GM19438 (cell line): ENCODE results near the gene C12orf75.
"Not testable (repeated sequence)": the region's sequence is repeated elsewhere in the genome, so short reads cannot be mapped to it uniquely, and the experiment has no call there.

Source experiments
- ATAC-seq: cut with Tn5 transposase; IDR thresholded peaks from one replicate; pipeline ENCODE4 v1.9.1; 2021; ENCODE audit warnings: low read depth; ENCODE audit not compliant: unreplicated experiment

The C12orf75 gene

DNA sequence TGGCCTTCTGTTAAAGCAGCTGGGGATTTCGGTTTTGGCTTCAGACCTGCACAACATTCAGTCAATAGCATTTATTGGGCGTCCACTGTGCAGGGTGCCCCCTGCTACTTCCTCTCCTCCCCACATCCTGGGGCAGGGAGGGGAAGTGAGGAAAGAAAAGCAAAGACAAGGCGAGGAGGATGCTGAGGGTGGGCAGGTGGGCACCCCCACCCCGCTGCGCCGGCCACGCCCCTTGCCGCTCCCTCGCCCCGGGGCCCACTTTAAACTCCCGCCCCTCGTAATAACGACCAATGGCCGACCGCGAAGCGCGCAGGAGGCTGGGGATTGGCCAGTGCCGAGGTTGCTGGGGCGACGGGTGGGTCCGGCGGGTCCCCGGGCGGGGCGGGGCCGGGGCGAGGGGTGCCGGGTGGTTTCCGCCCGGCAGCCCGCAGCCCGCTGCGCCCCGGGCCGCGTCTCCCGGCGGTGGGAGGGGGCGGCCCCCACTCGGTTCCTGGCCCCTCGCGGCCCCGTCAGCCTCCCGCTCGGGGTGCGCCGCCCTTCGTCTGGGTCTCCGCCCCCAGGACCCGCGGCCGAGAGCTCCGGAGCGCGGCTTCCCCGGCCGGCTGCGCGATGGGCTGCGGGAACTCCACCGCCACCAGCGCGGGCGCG is at the start of gene C12orf75:
C12orf75 (plus strand) TSS at position 409 of the 648 bp plus-strand sequence; CDS start at position 610, 201 bp downstream.
- ATAC-seq: peak; percentile 72

GRCh38 chr12:105280966-105281693 is 49.4 kb upstream of the C12orf75 start:
- no peak for ATAC-seq

DNA sequence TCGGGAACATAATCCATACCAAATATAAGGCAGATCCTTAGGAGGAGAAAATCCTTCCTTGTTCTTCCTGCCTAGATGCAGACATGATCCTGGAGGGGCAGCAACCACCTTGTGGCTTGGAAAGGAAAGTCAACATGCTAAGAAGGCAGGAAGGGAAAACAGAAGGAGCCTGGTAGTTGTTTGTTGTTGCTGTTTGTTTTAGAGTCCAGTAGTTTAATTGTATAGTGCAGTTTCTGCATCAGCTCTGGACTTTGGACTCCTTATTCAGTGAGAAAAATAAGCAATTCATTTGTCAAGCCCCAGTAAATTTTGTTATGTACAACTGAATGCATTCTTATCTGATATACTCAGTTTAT is 48.8 kb upstream of the C12orf75 start:
- ATAC-seq: no peak

GRCh38 chr12:105285378-105285777 is 45.1 kb upstream of the C12orf75 start:
- ATAC-seq: no peak

DNA sequence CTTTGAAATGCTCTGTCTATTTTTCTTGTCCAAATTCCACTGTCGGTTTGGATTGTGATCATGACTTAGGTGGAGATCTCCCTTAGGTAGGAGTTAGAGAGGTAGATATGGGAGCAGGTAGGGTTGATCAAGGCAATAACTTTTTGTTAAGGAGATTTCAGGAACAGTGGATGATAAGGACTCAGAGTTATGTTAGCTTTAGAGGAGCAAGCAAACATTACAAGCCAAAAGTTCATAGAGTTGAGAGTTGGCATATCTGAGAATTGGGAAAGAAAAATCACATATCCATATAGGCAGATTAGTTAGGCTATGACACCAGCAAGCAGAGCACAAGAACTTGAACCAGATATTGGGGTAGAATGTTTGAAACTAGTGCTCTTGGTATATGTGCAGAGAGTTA is 43.1 kb upstream of the C12orf75 start:
- no peak for ATAC-seq

DNA sequence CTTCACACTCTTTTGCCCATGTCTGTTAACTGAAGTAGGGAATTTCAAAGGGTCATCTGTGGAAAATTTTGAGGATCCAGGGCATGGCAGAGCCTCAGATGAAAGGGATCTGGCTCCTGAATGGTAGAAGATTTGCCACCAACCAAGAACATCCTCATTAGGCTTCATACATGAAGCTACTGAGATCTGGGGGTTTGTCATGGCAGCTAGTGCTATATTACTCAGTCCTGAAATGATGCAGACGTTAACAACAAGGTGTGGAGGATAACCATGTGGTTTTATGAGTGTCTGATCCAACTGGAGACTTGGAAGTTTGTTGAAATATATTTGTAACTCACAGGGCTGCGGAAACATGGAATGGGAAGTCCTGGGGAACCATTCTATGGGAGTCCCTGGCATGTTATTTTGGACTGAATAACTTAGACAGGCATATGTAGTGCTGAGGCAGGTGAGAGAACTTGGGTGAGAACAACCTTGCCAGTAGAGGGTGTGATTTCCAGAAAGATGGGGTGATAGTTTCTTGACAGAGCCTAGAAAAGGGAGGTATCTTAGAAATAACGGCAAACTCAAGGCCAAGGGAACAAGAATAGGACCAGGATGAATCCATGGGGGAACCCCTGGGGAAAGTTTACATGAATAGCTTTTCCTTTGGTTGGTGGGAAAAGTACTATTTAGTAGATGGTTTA is 42.0 kb upstream of the C12orf75 start:
- ATAC-seq: no peak

GRCh38 chr12:105289114-105289904 is 41.2 kb upstream of the C12orf75 start:
- ATAC-seq: no peak

DNA sequence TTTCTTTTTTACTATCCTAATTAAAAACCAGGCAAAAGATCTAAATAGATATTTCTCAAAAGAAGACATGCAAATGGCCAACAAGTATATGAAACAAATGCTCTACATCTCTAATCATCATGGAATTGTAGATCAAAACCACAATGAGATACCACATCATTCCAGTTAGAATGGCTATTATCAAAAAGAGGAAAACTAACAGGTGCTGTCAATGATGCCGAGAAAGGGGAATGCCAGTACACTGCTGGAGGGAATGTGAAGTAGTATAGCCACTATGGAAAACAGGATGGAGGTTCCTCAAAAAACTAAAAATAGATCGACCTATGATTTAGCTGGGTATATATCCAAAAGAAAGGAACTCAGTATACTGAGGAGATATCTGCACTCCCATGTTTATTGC is 39.0 kb upstream of the C12orf75 start:
- no peak for ATAC-seq

DNA sequence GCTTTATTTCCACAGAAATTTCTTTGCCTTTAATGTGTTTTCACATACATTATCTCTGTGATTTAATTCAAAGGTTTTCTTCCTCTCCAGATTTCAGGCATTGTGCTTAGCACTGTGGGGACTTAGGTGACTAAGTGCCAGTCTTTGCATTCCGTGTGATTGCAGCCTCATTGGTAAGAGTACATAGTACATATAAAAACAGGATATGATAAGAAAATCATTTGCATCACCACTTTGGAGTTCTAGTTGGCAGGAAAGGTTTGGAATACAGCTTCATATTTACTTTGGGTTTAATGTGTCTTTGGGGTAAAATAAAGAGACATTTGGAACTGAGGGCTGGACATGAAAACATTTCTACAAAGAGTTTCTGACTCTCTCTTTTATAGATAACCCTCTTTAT is 37.8 kb upstream of the C12orf75 start:
- ATAC-seq: no peak

DNA sequence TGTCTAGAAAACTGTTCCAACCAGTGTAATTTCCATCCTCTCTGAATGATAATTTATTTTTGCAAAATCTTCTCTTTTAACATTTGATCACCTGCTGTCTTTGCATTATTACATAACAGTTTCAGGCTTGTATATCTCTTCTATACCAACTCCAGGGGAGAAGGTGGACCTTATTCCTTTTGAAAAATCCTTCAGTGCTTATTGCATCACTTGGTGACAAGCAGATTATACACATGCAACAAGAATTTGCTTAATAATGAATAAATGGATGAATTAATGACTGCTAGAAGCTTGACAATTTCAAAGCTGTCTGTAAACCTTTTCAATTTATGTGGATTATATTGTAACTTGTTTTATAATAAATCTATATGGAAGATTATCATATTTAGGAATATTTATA is 37.3 kb upstream of the C12orf75 start:
- ATAC-seq: no peak

GRCh38 chr12:105294161-105294560 is 36.3 kb upstream of the C12orf75 start:
- no peak for ATAC-seq

DNA sequence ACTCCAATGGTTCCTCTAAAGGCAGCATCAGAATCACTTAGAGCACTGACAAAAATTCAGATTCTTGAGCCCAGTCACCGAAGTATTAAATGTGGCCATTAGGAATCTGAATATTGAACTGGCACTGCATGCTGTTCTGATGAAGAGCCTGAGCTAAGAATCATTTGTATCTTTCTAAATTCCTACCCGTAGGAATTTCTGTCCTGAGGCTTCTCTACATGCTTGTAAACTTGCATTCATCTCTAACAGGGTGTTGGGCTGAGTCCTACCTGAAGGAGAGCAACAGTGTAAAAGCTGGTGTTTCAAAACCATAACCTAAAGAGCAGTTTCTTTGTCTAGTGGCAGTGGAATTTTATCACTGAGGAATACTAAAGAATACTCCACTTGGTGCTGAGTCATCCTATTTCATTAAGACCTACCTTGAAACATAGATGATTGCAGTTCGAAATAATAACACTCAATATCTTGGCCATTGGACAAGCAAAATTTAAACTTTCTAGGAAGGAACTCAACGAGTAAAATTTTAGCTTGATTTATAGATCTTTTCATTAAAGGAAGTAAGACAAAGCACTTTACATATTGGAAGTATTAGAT is 35.5 kb upstream of the C12orf75 start:
- no peak for ATAC-seq

GRCh38 chr12:105296116-105297089 is 34.1 kb upstream of the C12orf75 start:
- no peak for ATAC-seq

DNA sequence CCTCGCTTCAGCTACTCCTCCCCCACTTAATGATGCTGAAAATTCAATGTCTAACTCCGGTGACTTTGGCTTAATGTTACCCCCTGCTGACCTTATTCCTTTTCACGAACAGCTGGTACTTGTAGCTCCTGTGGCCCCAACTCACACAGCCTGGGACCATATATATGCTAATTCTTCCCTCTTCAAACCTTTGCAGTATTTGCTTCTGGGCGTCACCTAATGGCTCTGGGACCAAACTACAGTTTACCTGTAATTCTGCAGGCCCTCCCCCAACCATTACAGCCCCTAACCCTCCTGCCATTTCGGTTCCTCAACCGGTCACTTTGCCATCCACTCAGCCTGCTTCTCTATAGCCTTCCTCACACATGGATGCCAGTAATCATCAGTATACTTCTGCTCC is 29.6 kb upstream of the C12orf75 start:
- no peak for ATAC-seq

DNA sequence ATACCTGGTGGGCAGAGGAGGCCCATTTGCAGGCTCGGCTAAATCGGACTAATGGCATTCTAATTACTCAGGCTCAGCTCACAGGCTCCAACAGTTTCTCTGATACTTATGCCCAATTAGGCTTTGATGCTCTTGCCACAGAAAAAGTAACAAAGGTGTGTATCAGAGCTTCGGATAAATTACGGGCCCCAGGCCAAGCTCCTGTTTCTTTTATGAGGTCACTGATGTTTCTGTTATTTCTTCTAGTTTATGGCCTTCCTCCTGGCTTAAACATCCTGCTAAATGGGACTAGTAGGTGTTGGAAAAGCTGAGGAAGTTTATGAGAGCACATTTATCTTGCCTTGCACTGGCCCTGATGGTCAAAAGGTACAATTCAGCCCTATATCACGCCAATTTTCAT is 28.8 kb upstream of the C12orf75 start:
- no peak for ATAC-seq

- not testable (repeated sequence) for ATAC-seq
Measured at GRCh38 chr12:105302986-105303385, 27.5 kb upstream of the C12orf75 start.

- not testable (repeated sequence) for ATAC-seq
Measured at GRCh38 chr12:105304626-105305025, 25.9 kb upstream of the C12orf75 start.

DNA sequence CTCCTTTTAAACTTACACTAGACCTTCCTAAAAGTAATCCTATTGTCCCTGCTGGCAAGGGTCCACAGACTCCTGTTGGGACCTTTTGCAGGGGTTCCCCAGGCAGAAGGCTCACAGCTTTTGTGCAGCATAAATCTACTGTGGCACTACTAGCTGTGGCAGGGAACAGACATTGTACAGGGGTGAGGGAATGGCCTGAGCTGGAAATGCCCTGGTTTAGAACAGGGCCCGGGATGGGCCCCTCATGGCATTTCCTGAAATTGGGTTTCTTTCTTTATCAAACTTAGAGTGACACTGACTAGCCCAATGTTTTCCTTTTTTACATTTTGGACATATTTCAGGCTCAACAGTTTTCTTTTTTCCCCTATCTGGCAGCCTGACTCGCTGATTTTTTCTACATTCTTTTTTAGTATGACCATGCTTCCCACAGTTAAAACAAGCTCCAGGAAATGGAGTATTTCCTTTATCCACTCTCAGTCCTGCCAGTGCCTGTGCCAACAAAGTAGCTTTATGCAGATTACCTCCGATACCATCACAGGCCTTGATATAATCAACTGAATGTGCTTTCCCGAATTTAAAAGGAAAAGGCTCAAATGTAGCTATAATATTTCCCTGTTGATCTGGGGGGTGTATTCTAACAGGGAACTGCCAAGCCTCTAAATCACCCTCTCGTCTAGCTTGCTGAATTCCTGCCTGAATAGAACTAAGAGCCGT is 22.7 kb upstream of the C12orf75 start:
- ATAC-seq: not testable (repeated sequence)

DNA sequence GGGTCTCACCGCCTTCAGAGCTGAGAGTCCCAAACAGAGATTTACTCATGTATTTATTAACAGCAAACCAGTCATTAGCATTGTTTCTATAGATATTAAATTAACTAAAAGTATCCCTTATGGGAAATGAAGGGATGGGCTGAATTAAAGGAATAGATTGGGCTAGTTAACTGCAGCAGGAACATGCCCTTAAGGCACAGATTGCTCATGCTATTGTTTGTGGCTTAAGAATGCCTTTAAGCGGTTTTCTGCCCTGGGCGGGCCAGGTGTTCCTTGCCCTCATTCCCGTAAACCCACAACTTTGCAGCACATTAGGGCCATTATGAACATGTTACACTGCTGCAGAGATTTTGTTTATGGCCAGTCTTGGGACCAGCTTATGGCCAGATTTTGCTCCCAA is 21.7 kb upstream of the C12orf75 start:
- not testable (repeated sequence) for ATAC-seq
